Osteoblast (primary cell): ENCODE measurements around the gene ANKRD12. TPM values are rescaled to one million over a fixed set of nuclear protein-coding genes. Genes with fewer than 3 reads are reported as not detected.

Experiments used
- DNase-seq: peaks from one replicate; pipeline ENCODE4 v3.0.0; 2011; ENCODE audit warnings: low spot score, mixed read lengths; ENCODE audit not compliant: insufficient read length; ENCODE audit errors: missing footprints
- H2AFZ ChIP-seq: 2 replicates; pipeline ENCODE4 v1.6.0; 2011; ENCODE audit warnings: mild to moderate bottlenecking, low read length
- H3K27ac ChIP-seq: 2 replicates; pipeline ENCODE4 v1.5.1; 2011; ENCODE audit warnings: mild to moderate bottlenecking, low read depth, low read length, moderate library complexity
- H3K27me3 ChIP-seq: 2 replicates; pipeline ENCODE4 v1.6.0; 2012; ENCODE audit warnings: mild to moderate bottlenecking, control low read depth, inconsistent platforms, low read length, moderate library complexity; ENCODE audit not compliant: insufficient read depth
- H3K36me3 ChIP-seq: 2 replicates; pipeline ENCODE4 v1.5.1; 2011; ENCODE audit warnings: mild to moderate bottlenecking, low read length, control low read depth, moderate library complexity; ENCODE audit not compliant: insufficient read depth
- H3K4me1 ChIP-seq: 2 replicates; pipeline ENCODE4 v1.5.1; 2011; ENCODE audit warnings: mild to moderate bottlenecking, low read length, control low read depth, moderate library complexity; ENCODE audit not compliant: insufficient read depth
- H3K4me2 ChIP-seq: 2 replicates; pipeline ENCODE4 v1.6.0; 2011; ENCODE audit warnings: mild to moderate bottlenecking, low read length; ENCODE audit not compliant: insufficient read depth
- H3K4me3 ChIP-seq: fragments of 200-600 bp; sonication (generic); 3 replicates; pipeline ENCODE4 v1.5.1; 2012; ENCODE audit warnings: mild to moderate bottlenecking, low read length, inconsistent platforms; ENCODE audit not compliant: insufficient read depth
- H3K79me2 ChIP-seq: 2 replicates; pipeline ENCODE4 v1.6.0; 2012; ENCODE audit warnings: mild to moderate bottlenecking, low read length, control low read depth, inconsistent platforms; ENCODE audit not compliant: insufficient read depth
- H3K9me3 ChIP-seq: 2 replicates; pipeline ENCODE4 v1.5.1; 2011; ENCODE audit warnings: low read depth, low read length, control low read depth
- H4K20me1 ChIP-seq: 2 replicates; pipeline ENCODE4 v1.6.0; 2012; ENCODE audit warnings: mild to moderate bottlenecking, low read length, control low read depth; ENCODE audit not compliant: insufficient read depth
- total RNA-seq: library from RNA; depleted of rRNA; stranded (reverse); fragments of >200 nt; gene quantifications from 2 replicates; pipeline ENCODE4 v1.2.3, GENCODE V29; 2012
- TF ChIP-seq, protein P1 (sequence below): IDR thresholded peaks from 2 replicates; pipeline ENCODE4 v1.5.1; 2011; ENCODE audit warnings: mild to moderate bottlenecking, low read depth, low read length, moderate library complexity; ENCODE audit errors: extremely low read depth

Gene ANKRD12
- total RNA-seq, 1 donor, result 47.8 TPM

- Histone ChIP-seq H3K4me3 (no peak overlapping the region), H3K4me2 (no peak overlapping the region), H3K9me3 (no peaks in the 10 kb centered on the region), H3K4me1 (no peaks in the 10 kb centered on the region), H3K27ac (no peak overlapping the region), H3K27me3 (no peaks in the 10 kb centered on the region), H2AFZ (no peak overlapping the region), H4K20me1 (peaks cover 5% of the 10 kb centered on the region), H3K79me2 (peaks cover 63% of the 10 kb centered on the region), H3K36me3 (peaks cover 14% of the 10 kb centered on the region)
- no peak for DNase-seq
- TF ChIP-seq, protein P1, sequence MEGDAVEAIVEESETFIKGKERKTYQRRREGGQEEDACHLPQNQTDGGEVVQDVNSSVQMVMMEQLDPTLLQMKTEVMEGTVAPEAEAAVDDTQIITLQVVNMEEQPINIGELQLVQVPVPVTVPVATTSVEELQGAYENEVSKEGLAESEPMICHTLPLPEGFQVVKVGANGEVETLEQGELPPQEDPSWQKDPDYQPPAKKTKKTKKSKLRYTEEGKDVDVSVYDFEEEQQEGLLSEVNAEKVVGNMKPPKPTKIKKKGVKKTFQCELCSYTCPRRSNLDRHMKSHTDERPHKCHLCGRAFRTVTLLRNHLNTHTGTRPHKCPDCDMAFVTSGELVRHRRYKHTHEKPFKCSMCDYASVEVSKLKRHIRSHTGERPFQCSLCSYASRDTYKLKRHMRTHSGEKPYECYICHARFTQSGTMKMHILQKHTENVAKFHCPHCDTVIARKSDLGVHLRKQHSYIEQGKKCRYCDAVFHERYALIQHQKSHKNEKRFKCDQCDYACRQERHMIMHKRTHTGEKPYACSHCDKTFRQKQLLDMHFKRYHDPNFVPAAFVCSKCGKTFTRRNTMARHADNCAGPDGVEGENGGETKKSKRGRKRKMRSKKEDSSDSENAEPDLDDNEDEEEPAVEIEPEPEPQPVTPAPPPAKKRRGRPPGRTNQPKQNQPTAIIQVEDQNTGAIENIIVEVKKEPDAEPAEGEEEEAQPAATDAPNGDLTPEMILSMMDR, result no peak
These were observed 52.0 kb downstream of the ANKRD12 start for GRCh38 chr18:9188359-9189231.

DNA sequence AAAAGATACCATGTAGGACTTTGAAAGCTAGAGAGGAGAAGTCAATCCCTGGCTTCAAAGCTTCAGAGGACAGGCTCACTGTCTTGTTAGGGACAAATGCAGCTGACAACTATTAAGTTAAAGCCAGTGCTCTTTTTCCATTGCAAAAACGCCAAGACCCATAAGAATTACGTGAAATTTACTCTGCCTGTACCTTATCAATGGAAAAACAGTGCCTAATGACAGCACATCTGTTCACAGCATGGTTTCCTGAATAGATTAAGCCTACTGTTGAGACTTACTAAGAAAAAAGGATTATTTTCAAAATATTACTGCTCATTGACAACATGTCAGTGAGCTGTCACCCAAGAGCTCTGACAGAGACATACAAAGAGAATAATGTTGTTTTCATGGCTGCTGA is 52.9 kb downstream of the ANKRD12 start:
- Histone ChIP-seq H3K79me2 (peaks cover 65% of the 10 kb centered on the region), H3K27me3 (no peaks in the 10 kb centered on the region), H4K20me1 (peaks cover 5% of the 10 kb centered on the region), H3K4me1 (no peaks in the 10 kb centered on the region), H3K27ac (no peak overlapping the region), H3K4me3 (no peak overlapping the region), H2AFZ (no peak overlapping the region), H3K9me3 (no peaks in the 10 kb centered on the region), H3K36me3 (peaks cover 12% of the 10 kb centered on the region), H3K4me2 (no peak overlapping the region)
- TF ChIP-seq, protein P1, result no peak
- no peak for DNase-seq

DNA sequence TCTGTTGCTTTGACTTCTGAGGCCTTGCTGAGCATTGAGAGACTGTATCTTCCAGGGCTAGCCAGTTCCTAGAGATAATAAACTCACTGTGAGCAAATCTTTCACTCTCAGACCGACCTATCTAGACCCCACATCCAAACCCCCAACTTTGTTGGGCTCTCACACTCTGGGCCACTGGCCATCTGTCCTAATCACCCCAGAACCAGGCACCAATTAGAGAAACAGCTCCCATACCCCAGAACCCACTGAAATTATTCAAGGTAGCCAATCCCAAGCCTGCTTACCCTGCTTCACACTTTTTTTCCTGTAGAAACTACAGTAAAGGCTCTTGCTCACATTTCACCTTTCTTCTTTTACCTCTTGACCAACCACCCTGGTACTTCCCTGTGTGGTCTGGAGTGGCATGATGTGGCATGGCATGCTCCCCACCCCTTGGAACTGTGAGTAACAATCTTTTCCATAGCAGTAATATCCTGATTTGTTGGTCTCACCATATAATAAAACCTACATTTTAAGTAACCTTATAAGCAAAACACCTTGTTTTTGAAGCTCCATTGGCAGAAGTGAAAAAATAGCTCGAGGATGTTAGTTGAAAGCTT is 55.2 kb downstream of the ANKRD12 start:
- Histone ChIP-seq H3K79me2 (peaks cover 57% of the 10 kb centered on the region), H3K36me3 (peaks cover 21% of the 10 kb centered on the region), H3K4me3 (no peak overlapping the region), H3K9me3 (no peaks in the 10 kb centered on the region), H2AFZ (no peak overlapping the region), H3K4me2 (no peak overlapping the region), H3K27me3 (no peaks in the 10 kb centered on the region), H4K20me1 (peaks cover 5% of the 10 kb centered on the region), H3K4me1 (no peaks in the 10 kb centered on the region), H3K27ac (no peak overlapping the region)
- TF ChIP-seq, protein P1, result no peak
- DNase-seq, result no peak

GRCh38 chr18:9193031-9193430 is 56.5 kb downstream of the ANKRD12 start:
- TF ChIP-seq, protein P1, result no peak
- Histone ChIP-seq H2AFZ (no peak overlapping the region), H3K4me1 (no peaks in the 10 kb centered on the region), H3K4me2 (no peak overlapping the region), H3K9me3 (no peaks in the 10 kb centered on the region), H3K79me2 (peaks cover 56% of the 10 kb centered on the region), H3K4me3 (no peak overlapping the region), H3K27me3 (no peaks in the 10 kb centered on the region), H3K36me3 (peaks cover 21% of the 10 kb centered on the region), H4K20me1 (peaks cover 5% of the 10 kb centered on the region), H3K27ac (no peak overlapping the region)
- no peak for DNase-seq
